HepG2 (cell line): ENCODE data around the gene PKM. TPM values are rescaled to one million over a fixed set of nuclear protein-coding genes. Genes with fewer than 3 reads are reported as not detected.

Source experiments
- ELF3 ChIP-seq: IDR thresholded peaks from 2 replicates; pipeline ENCODE4 v1.6.1; 2016; ENCODE audit warnings: missing genetic modification reagents, missing compliant biosample characterization
- FOXM1 ChIP-seq: sonication (generic); formaldehyde crosslinking; IDR thresholded peaks from 2 replicates; pipeline ENCODE4 v1.5.0; 2020; ENCODE audit warnings: missing genetic modification reagents
- KLF13 ChIP-seq: sonication (generic); formaldehyde crosslinking; IDR thresholded peaks from 2 replicates; pipeline ENCODE4 v1.4.0; 2020; ENCODE audit warnings: mild to moderate bottlenecking, missing genetic modification reagents
- KLF6 ChIP-seq: IDR thresholded peaks from 2 replicates; pipeline ENCODE4 v1.8.0; 2016; ENCODE audit warnings: missing biosample characterization, missing genetic modification reagents
- POLR2AphosphoS2 ChIP-seq: IDR thresholded peaks from 2 replicates; pipeline ENCODE4 v1.6.1; 2011; ENCODE audit warnings: low read depth, low read length, improper control_type of control experiment
- RBFOX2 ChIP-seq: fragments of 200-400 bp; formaldehyde crosslinking; IDR thresholded peaks from 2 replicates; pipeline ENCODE4 v1.6.1; 2017; ENCODE audit warnings: low read depth, mild to moderate bottlenecking, low read length
- SMAD3 ChIP-seq: sonication (generic); formaldehyde crosslinking; IDR thresholded peaks from 2 replicates; pipeline ENCODE4 v1.4.0; 2020; ENCODE audit warnings: missing genetic modification reagents
- SMAD9 ChIP-seq: sonication (generic); formaldehyde crosslinking; IDR thresholded peaks from 2 replicates; pipeline ENCODE4 v1.5.1; 2020; ENCODE audit warnings: mild to moderate bottlenecking, missing genetic modification reagents
- THAP11 ChIP-seq: IDR thresholded peaks from 2 replicates; pipeline ENCODE4 v1.6.1; 2016; ENCODE audit warnings: missing biosample characterization, missing genetic modification reagents
- TOPORS ChIP-seq: sonication (generic); formaldehyde crosslinking; IDR thresholded peaks from 2 replicates; pipeline ENCODE4 v1.8.0; 2023; ENCODE audit warnings: mild to moderate bottlenecking, missing genetic modification reagents
- TRIM24 ChIP-seq: sonication (generic); formaldehyde crosslinking; IDR thresholded peaks from 2 replicates; pipeline ENCODE4 v1.8.0; 2022; ENCODE audit warnings: mild to moderate bottlenecking, missing genetic modification reagents
- U2AF1 ChIP-seq: fragments of 200-400 bp; formaldehyde crosslinking; optimal IDR thresholded peaks from 2 replicates; pipeline ENCODE3; 2017; ENCODE audit warnings: mild to moderate bottlenecking, low read depth, low read length
- ZHX1 ChIP-seq: sonication (generic); formaldehyde crosslinking; IDR thresholded peaks from 2 replicates; pipeline ENCODE4 v1.8.1; 2022; ENCODE audit warnings: low read depth, mild to moderate bottlenecking, missing genetic modification reagents
- ZNF24 ChIP-seq: fragments of 450-650 bp; IDR thresholded peaks from 2 replicates; pipeline ENCODE4 v1.6.1; 2017; ENCODE audit warnings: antibody characterized with exemption, mild to moderate bottlenecking
- ZNF335 ChIP-seq: sonication (generic); formaldehyde crosslinking; IDR thresholded peaks from 2 replicates; pipeline ENCODE4 v1.4.0; 2020; ENCODE audit warnings: missing genetic modification reagents
- ZNF441 ChIP-seq: sonication (generic); formaldehyde crosslinking; IDR thresholded peaks from 2 replicates; pipeline ENCODE4 v1.7.0; 2021; ENCODE audit warnings: missing genetic modification reagents, borderline replicate concordance
- ZNF510 ChIP-seq: sonication (generic); formaldehyde crosslinking; IDR thresholded peaks from 2 replicates; pipeline ENCODE4 v1.4.0; 2020; ENCODE audit warnings: low read depth, mild to moderate bottlenecking, missing genetic modification reagents
- ZNF597 ChIP-seq: sonication (generic); formaldehyde crosslinking; IDR thresholded peaks from 2 replicates; pipeline ENCODE4 v1.5.0; 2020; ENCODE audit warnings: missing genetic modification reagents
- ZNF616 ChIP-seq: sonication (generic); formaldehyde crosslinking; IDR thresholded peaks from 2 replicates; pipeline ENCODE4 v1.5.0; 2020; ENCODE audit warnings: low read depth, mild to moderate bottlenecking, missing genetic modification reagents
- ZNF652 ChIP-seq: IDR thresholded peaks from 2 replicates; pipeline ENCODE4 v1.6.1; 2016; ENCODE audit warnings: low read depth, borderline replicate concordance
- ZNF749 ChIP-seq: sonication (generic); formaldehyde crosslinking; IDR thresholded peaks from 2 replicates; pipeline ENCODE4 v1.8.0; 2022; ENCODE audit warnings: mild to moderate bottlenecking, missing genetic modification reagents, moderate library complexity, borderline replicate concordance
- ZNF788 ChIP-seq: sonication (generic); formaldehyde crosslinking; IDR thresholded peaks from 2 replicates; pipeline ENCODE4 v1.5.0; 2020; ENCODE audit warnings: mild to moderate bottlenecking, missing genetic modification reagents, borderline replicate concordance
- ZNF790 ChIP-seq: sonication (generic); formaldehyde crosslinking; IDR thresholded peaks from 2 replicates; pipeline ENCODE4 v1.8.0; 2022; ENCODE audit warnings: missing genetic modification reagents, mild to moderate bottlenecking, borderline replicate concordance
- polyA plus RNA-seq, 8 experiments: library from polyadenylated mRNA; depleted of rRNA in 3 of 8; stranded (reverse) in 7 of 8; unstranded in 1 of 8; fragments of >200 nt; fragmentation: Illumina TruSeq in 4 of 8; extraction: Trizol in 4 of 8; gene quantifications; 2 replicates each; pipeline versions ENCODE4 v1.2.1 to v1.2.3, GENCODE V29; 2011 to 2016; ENCODE audit warnings: low read depth in 4 of 8, missing spikeins in 1 of 8, mixed read lengths in 1 of 8; ENCODE audit not compliant: insufficient read depth in 1 of 8
- total RNA-seq, 5 experiments: library from RNA; depleted of rRNA; stranded (reverse); fragments of >200 nt; fragmentation: Illumina TruSeq; extraction: Trizol; gene quantifications; 2 replicates each; pipeline ENCODE4 v1.2.3, GENCODE V29; 2016; ENCODE audit warnings: low read depth in 1 of 5
- TF ChIP-seq, protein P1 (sequence below): sonication (generic); formaldehyde crosslinking; IDR thresholded peaks from 2 replicates; pipeline ENCODE4 v1.8.0; 2022; ENCODE audit warnings: missing genetic modification reagents, mild to moderate bottlenecking, inconsistent platforms, borderline replicate concordance
- TF ChIP-seq, protein P2 (sequence below): sonication (generic); formaldehyde crosslinking; IDR thresholded peaks from 2 replicates; pipeline ENCODE4 v1.4.0; 2020; ENCODE audit warnings: missing genetic modification reagents, low read depth, mild to moderate bottlenecking, borderline replicate concordance

PKM gene
- total and polyA plus RNA-seq, 2 of the 13 experiments (the other 11 are each of a cell fraction or from before 2014, with no cell fraction given) = 488 to 780 TPM

DNA sequence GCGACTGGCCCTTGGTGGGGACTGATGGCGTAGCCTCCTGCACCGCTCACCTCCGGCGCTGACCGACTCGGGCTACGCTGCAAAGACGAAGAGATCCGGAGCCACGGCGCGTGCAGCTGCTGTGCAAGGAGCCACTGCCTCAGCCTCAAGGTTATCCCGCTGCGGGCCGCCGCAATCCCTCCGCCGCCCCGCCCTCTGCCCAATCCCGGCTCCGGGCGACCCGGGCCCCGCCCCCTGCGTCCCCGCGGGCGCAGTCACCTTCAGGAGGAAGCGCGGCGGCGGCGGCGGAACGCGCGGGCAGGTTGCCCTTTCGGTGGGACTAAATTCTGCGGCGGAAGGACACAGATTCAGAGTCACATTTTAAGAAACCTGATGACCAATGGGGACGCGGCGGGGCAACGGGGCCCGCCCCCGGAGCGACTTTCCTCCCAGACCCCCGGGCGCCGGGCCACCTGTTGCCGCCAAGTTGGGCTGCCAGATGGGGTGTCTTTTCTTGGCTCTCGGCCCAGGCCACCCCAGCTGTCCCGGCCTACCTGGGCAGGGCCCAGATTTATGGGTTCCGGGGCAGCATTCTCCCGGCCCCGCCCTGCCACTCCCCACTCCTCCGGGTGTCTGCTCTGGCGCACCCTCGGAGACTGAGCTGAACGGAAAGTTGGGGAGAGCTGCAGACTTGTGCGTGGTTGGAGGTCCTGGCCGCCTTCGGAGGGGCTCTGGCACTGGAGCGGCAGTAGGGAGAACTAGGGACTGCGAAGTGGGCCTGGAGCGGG lies at the start of gene PKM (continued):
- peak; percentile 50; the same call in 1 of the 2 replicates for TF ChIP-seq ZNF616 (CRISPR knock-in tag)
- peak; percentile 57; the same call in 1 of the 2 replicates for TF ChIP-seq ZNF788
- TF ChIP-seq KLF6 = peak; percentile 91
- TF ChIP-seq ZHX1 (CRISPR knock-in tag) = no peak; the same call in 1 of the 2 replicates
- TF ChIP-seq ZNF749 (CRISPR knock-in tag) = peak; percentile 24; the same call in 1 of the 2 replicates
- no peak for TF ChIP-seq U2AF1
- TF ChIP-seq RBFOX2 = peak; percentile 98
- TF ChIP-seq, protein P1, sequence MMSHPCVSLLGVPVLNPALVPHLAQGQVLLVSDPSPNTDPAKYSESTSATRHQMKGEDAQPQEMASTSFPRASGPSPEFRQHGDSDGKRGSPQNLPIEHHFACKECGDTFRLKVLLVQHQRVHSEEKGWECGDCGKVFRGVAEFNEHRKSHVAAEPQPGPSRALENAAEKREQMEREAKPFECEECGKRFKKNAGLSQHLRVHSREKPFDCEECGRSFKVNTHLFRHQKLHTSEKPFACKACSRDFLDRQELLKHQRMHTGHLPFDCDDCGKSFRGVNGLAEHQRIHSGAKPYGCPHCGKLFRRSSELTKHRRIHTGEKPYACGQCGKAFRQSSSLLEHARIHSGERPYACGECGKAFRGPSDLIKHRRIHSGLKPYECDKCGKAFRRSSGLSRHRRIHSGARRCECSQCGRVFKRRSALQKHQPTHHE = peak; percentile 59
- TF ChIP-seq ZNF510 (CRISPR knock-in tag) = 0 out of 2 replicates have a peak, but pooled peaks have one; percentile 69
- no peak for TF ChIP-seq TRIM24
- no peak for TF ChIP-seq TOPORS (CRISPR knock-in tag)
- TF ChIP-seq ZNF597 = peak; percentile 50; the same call in 1 of the 2 replicates
- TF ChIP-seq, protein P2, sequence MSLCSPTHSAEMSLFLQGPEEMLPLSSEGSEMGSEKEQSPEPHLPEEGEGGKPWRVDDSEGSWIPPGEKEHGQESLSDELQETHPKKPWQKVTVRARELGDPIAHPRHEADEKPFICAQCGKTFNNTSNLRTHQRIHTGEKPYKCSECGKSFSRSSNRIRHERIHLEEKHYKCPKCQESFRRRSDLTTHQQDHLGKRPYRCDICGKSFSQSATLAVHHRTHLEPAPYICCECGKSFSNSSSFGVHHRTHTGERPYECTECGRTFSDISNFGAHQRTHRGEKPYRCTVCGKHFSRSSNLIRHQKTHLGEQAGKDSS (CRISPR knock-in tag) = peak; percentile 47; the same call in 1 of the 2 replicates
- TF ChIP-seq ELF3 (CRISPR knock-in tag) = peak; percentile 90
- TF ChIP-seq SMAD3 (CRISPR knock-in tag) = peak; percentile 19; the same call in 1 of the 2 replicates
- peak; percentile 53; the same call in 1 of the 2 replicates for TF ChIP-seq ZNF790 (CRISPR knock-in tag)
- no peak for TF ChIP-seq POLR2AphosphoS2
- TF ChIP-seq ZNF335 (CRISPR knock-in tag) = no peak; the same call in 1 of the 2 replicates
- no peak for TF ChIP-seq SMAD9
- no peak; the same call in 1 of the 2 replicates for TF ChIP-seq ZNF652 (CRISPR knock-in tag)
- TF ChIP-seq THAP11 (CRISPR knock-in tag) = peak; percentile 81
- TF ChIP-seq ZNF24 = no peak
- TF ChIP-seq FOXM1 (CRISPR knock-in tag) = peak; percentile 75; the same call in 1 of the 2 replicates
- TF ChIP-seq ZNF441 (CRISPR knock-in tag) = peak; percentile 69; the same call in 1 of the 2 replicates
- no peak for TF ChIP-seq KLF13 (CRISPR knock-in tag)
